Right ventricle myocardium superior (tissue), 1 donor: ENCODE data around the gene PDZK1. TPM values are rescaled to one million over a fixed set of nuclear protein-coding genes. Genes with fewer than 3 reads are reported as not detected.
A peak's percentile ranks its signal among the peaks of the same experiment; 100 is the strongest.
"Not testable (repeated sequence)": the region's sequence is repeated elsewhere in the genome, so short reads cannot be mapped to it uniquely, and the experiment has no call there.

Source experiments
- ATAC-seq: fragments of 200-7000 bp; cut with Tn5 transposase; one replicate; pipeline ENCODE4 v1.9.1; 2020; ENCODE audit warnings: mild to moderate bottlenecking; ENCODE audit not compliant: poor library complexity
- DNase-seq: peaks from one replicate; pipeline ENCODE4 v3.0.0-alpha.2; 2020
- intact Hi-C: fragments of 100-400 bp; cut with DNase I; formaldehyde crosslinking; loops from one replicate; pipeline ENCODE4 v1.11.2; 2022
- total RNA-seq: library from RNA; stranded (reverse); fragmentation: NEBNext Ultra II Directional; extraction: Animal tissue kit (Norgen Biotek cat#: 25700); gene quantifications from one replicate; pipeline ENCODE4 v1.2.1, GENCODE V29; 2021
- donor health status: DM: no; HTN: yes; CAD: no; lungs with severe emphysema.

PDZK1 gene
- total RNA-seq, 1 donor from 2014 or later, result not detected

DNA sequence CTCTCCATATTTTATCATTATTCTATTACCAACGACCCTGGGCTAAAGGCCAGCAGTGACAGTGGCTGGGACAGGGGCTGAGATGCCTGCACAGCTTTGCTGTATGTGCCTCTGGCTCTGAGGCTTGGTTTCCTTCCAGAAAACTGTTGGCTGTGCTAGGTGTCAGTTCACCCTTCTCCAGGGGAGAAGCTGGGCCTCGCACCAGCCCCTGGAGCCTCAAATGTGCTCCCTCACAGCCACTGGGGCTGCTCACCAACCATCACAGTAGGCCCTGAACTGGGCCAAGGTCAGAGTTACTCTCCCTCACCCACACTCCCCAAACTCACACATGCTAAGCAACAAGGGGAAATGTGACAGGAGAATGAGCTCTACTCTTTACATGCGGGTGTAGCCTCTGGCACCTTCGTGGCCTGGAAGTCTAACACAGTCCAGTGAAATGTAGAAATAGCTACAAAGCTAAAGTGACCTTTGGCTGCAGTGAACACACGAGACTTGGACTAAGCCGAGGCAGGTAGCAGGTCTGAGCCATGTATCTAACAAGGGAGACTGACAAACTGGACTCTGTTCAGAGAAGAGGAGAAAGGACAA, 7.5 kb upstream of the PDZK1 start:
- DNase-seq (peak; percentile 65), ATAC-seq (peak; percentile 96)
- intact Hi-C loops, result no loop called here

DNA sequence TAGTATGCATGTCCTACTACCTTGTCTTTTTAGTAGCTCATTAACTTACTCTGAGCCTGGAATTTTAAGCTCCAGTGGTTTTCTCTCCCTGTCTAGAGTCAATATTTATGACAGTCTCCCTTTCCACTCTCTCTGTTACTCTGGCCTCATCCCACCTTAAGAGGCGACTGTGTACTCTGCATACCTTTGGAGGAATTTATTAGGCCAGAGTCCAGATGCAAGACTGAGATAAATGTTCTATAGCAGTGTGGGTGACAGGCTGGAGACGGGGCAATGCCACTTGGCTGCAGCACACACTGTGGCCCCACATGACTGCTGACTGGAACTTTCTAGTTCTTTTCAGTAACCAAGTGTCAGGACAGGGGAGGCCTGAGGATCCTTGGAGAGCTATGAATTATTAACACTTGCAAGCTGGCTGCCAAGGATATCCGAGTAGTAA, 4.1 kb upstream of the PDZK1 start:
- no peak for ATAC-seq
- intact Hi-C loops, result no loop called here
- no peak for DNase-seq

DNA sequence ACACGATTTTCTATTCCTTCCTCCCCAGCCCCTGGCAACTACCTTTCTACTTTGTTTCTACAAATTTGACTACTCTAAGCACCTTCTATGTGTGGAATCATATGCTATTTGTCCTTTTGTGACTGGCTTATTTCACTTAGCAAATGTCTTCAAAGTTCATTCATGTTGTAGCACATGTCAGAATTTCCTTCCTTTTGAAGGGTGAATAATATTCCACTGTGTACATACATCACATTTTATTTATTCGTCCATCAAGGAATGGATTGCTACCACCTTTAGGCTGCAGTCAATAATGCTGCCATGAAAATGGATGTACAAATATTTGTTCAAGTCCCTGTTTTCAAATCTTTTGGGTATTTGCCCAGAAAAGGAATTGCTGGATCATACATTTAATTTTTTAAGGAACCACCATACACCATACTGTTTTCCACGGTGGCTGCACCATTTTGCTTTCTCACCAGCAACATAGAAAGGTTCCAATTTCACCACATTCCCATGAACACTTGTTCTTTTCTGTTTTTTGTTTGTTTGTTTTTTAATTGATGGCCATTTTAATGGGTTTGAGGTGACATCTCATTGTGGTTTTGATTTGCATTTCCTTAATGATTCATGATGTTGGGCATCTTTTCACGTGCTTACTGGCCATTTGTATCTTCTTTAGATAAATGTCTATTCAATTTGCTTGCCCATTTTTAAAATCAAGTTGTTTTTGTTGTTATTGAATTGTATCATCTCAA, 3.3 kb upstream of the PDZK1 start:
- DNase-seq (no peak), ATAC-seq (no peak)
- intact Hi-C loops, result no loop called here

DNA sequence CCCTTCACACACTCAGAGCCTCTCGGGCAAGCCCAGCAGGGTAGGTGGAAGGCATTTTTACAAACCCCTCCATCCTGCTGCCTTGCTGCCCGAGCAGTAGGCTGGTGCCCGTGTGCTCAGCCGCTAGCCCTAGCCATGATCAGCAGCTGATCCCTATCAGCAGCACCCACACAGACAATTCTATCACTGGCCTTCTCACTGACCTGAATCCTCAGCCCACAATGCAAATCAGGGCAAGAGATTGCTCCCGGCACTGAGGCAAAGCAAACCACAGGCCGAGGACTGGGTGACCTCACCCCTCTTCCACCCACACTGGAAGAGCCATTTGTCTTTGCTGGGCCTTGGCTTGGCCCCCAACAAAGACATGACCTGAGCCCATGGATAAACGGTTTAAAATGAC, 895 bp upstream of the PDZK1 start:
- ATAC-seq, result no peak
- no peak for DNase-seq
- intact Hi-C loops, result no loop called here

DNA sequence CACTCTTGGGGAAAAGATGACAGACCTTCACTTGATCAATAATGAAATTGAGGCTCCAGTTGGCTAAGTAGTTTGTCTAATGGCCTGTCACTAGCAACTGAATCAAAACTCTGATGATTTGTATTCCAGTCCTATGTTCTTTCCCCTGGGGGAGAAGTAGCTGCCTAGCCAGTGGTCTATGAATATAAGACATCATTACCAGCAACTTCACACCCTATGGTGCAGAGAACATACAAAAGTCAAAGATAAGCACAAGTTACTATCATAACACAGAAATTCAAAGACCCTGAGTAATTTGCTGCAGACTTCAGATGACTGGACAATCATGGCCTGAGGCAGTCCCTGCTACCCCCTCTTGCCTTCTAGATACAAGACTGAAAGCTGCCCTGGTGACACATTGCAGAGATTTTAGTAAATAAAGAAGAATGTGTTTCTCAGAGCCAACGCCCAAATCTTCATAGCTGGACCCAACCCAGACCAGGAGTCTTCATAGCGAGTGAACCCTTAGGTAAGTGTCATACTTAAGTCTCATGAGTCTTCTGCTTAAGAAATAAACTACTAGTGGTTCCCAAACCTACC, 993 bp downstream of the PDZK1 start:
- DNase-seq (no peak), ATAC-seq (no peak)
- intact Hi-C loops, result no loop called here

DNA sequence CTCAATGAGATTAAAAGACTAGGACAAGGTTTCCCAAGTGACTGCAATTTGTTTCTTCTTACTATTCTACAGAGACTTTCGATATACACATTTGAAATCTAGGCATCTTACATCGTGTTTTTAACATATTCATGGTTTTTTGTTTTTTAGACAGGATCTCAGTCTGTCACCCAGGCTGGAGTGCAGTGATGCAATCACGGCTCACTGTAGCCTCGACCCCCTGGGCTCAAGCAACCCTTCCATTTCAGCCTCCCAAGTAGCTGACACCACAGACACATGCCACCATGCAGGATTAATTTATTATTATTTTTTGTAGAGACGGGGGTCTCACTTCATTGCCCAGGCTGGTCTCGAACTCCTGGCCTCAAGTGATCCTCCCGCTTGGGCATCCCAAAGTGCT, 1.5 kb downstream of the PDZK1 start:
- no peak for DNase-seq
- no peak for ATAC-seq
- intact Hi-C loops, result no loop called here

DNA sequence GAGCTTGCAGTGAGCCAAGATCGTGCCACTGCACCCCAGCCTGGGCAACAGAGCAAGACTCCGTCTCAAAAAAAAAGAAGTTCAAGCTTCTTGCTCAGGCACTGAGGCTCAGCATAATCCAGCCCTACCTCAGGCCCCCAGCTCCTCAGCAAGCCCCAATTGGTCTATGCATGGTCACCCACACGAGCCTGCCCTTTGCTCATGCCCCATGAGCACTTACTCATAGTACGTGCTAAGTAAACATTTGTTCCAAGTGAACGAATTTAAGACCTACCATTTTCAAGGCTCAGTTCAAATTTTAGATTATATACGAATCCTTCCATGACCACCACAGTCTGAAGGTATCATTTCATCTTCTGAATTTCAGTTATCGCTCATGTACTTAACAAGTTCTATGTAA, 4.3 kb downstream of the PDZK1 start:
- intact Hi-C loops, result no loop called here
- ATAC-seq, result no peak
- DNase-seq, result no peak

DNA sequence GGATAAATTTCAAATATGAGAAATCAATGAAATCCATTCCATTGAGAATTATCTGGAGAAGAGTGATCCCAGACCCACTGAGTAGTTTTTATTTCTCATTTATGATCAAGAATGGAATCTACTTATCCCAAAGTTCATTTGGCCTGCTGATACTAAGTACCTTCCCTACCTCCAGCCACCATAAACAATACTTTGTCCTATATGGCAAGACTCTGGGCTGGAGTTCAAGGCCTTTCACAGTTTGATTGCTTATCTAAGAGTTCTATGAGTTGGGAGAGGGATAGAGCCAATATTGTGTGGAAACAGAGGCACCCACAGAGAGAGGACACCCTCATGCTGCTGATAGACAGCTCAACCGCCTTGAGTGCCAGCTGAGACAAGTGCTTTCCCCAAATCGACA, 5.1 kb downstream of the PDZK1 start:
- intact Hi-C loops, result no loop called here
- no peak for DNase-seq

DNA sequence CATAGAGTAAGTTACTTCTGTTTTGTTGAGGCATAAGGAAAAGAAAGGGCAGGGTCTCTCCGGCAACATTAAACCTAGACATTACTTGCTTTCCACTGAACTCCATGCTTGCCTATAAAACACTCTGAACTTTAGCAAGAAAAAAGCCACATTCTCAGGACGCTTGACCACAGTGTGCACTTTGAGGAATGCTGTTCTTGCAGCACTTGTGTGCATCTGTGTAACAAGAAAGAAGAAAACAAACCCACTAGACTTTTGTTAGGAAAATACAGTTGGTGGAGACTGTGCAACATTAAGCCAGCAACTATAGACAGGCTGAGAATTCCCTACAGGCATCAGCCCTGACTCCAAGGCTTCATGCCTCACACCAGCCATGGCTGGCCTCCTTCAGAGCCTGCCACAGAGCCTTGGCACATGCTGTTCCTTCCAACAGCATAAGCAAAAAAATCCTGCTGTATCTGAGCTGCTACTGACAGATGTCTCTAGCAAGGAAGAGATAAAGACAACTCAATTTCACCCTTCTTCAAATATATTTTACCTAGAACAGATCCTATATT, 5.8 kb downstream of the PDZK1 start:
- ATAC-seq (no peak), DNase-seq (no peak)
- intact Hi-C loops, result no loop called here

More for the DNA sequence above, 5.1 kb downstream of the PDZK1 start:
- ATAC-seq, result no peak

DNA sequence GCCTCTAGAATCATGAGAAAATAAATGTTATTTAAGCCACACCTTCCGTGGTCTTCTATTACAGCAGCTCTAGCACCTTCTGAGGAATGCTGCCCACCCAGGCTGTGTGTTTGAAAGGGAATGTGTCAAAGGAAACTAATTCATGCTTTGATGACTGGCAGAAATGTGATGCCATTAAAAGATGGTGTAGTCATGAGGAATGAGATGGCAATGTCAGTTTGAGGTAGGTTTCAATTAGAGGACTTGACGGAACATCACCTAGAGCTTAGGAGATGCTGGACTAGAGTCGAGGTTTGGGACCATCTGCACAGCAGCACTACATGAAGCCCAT, 10.6 kb downstream of the PDZK1 start:
- DNase-seq (no peak), ATAC-seq (no peak)
- intact Hi-C loops, result no loop called here

DNA sequence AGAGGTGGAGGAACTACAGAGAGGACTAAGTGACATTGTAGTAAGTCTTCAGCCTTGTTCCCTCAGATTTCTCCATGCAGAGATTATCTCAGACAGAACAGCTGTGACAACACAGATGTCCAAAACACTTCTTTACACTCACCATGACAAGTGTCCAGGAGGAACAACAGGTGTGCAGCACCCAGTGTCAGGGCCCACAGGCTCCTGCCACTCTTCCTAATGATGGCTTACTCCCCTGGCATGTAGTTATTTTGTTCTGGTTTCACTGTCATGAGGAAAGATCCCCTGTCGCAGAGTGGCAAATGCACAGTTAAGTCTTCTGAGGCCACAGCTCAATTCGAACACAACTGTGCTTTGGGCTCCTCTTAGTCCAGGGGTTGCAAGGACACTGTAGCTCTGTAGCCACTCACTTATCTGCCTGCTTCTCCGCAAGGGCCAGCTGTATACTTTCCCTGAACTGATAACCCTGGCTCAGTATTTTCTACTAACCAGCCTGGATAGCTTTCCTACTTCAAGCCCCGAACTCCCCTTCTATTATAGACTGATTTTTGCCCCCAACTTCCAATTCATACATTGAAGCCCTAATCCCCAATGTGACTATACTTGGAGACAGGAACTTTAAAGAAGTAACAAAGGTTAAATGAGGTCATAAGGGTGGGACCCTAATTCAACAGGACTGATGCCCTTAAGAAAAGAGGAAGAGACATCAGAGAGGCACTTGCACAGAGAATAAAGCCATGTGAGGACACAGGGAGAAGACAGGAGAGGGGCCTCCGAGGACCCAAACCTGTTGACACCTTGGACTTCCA, 11.1 kb downstream of the PDZK1 start:
- no peak for ATAC-seq
- intact Hi-C loops, result no loop called here
- DNase-seq, result no peak

DNA sequence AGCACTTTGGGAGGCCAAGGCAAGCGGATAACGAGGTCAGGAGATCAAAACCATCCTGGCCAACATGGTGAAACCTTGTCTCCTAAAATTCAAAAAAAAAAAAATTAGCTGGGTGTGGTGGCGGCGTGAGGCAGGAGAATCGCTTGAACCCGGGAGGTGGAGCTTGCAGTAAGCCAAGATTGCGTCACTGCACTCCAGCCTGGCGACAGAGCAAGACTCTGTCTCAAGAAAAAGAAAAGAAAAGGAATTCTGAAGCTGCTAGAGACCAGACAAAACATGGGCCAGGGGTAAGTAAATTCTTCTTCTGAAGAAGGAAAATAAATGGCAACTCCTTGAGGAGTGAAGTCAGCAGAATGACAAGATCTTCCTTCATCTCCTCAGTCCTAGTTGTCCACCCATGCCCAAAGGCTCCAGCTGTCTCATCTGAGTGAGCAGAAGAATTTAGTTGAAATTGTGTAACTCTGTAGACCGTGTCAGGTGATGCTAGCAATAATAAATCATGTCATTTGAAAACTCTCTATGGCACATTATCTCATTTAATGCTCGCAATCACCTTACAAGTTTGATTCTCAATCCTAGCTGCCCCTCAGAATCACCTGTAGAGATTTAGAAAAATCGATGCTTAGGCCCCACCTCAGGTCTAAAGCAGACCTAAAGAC, 14.3 kb downstream of the PDZK1 start:
- ATAC-seq (no peak), DNase-seq (peak; percentile 24)
- intact Hi-C loops, result no loop called here

DNA sequence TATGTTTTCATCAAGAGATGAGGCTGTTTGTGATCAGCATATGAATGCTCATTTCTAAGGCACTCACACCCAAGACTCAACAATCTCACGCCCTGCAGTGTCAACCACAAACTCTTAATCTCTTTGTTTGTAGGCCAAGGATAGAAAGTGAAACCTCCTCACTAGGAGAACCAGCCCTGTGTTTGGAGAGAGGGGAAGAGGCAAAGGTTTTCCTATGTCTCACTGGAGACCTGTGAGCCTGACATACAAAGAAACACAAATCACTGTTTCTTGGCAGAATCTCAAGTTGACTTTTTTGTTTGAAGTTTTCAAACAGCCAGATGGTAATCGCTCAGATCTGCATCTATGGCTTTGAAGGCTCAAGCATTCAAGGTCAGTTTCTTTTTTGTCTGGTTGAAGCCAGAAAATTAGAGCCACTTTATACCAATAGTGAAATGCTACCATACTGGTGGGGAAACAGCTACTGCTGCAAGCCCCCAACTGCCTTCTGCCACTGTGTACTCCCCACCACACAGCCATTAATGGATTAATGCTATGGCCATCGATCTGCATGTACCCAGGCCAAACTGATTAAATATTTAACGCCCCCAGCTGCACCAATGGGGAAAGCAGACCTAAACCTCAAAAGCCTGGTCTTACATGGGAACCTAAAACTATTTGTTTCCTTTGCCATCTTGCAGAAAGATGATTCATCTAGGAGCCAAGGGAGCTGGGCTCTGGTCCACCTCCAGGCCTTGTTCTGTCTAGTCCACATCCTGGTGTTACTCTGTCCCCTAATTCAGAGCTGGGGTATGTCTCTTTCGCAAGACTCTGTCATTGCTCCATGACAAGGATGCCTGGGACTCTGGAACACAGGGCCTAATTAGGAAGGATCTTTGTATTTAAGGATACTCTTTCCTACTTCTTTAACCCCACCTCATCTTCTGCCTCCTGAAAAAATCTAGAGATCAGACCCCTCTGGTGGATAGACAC, 16.3 kb downstream of the PDZK1 start:
- intact Hi-C loops, result no loop called here
- no peak for DNase-seq
- no peak for ATAC-seq

DNA sequence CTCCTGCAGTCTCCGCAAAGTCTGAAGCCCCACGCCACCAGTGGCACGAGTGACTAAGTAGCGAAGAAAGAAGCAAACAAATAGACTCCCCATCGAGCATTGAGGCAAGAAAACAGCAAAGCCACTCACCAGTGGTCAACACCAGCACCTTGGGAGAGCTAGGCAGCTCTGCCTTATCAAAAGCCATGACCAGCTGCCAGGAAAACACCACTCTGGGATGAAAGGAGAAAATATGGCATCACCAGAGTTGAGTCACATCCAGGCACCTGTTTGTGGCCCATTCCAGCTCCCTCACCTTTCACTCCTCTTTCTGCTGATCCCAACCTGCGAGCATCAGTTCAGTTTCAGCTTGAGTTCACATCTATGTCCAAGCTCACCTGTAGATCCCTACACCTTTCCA, 17.2 kb downstream of the PDZK1 start:
- ATAC-seq (no peak), DNase-seq (no peak)
- intact Hi-C loops, result no loop called here

DNA sequence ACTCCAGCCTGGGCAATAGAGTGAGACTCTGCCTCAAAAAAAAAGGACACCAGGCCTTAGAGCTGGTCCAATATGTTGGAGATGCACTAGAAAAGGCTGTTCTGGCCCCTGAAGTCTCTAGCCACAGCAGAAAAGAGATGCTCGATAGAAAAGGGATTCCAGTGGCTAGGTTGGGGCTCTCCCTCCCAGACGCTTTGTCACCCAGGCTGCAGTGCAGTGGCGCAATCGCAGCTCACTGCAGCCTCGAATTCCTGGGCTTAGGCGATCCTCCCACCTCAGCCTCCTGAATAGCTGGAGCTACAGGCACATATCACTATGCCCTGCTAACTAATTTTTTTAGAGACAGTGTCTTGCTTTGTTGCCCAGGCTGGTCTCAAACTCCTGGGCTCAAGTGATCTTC, 18.2 kb downstream of the PDZK1 start:
- DNase-seq, result no peak
- ATAC-seq, result no peak
- intact Hi-C loops, result no loop called here

DNA sequence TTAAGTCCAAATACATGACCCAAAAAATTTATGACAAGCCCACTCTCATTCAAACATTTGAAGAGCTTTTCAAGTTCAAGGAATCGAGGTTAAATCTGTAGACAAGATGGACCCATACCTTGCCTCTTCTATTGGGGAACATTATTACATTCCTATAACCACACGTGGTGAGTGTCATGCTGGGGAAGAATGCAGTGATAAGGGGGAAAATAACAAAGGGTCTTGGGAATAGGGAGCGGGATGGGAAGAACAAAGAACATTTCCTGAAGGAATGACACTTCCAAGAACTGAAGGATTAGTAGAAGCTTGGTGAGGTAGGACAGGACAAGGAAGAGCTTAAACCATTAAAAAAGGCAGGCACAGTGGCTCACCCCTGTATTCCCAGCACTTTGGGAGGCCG, 18.8 kb downstream of the PDZK1 start:
- intact Hi-C loops, result no loop called here
- DNase-seq (no peak), ATAC-seq (no peak)

DNA sequence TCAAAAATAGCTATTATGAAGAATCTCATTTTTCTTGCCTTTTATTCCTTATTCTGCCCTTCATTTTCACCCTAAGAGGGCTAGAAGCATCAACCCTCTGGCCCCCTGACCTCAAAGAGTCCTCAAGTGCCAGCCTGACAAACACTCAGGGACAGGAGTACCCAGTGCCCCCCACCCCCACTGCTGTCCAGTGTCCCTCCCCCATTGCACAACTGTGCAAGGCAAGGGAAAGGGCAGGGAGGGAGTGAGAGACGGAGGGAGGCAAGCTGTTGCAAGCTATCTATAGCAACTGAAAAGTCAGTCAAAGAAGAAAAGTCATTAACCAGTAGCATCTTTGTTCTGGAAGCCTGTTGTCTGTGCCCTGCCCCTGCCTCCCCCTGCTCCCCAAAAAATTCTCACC, 21.1 kb downstream of the PDZK1 start:
- ATAC-seq, DNase-seq, intact Hi-C loops: not testable (repeated sequence)

DNA sequence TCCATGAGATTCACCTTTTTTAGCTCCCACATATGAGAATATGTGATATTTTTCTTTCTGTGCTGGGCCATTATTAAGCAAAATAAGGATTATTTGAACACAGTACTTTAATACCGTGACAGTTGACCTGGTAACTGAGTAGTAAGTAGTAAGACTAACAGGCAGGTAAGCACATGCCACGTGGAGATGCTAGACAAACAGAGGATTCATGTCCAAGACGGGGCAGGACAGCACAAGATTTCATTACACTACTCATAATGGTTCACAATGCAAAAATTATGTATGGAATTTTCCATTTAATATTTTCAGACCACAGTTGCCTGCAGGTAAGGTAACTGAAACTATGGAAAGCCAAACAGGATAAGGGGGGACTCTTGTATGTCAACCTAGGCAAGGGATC, 22.3 kb downstream of the PDZK1 start:
- ATAC-seq, DNase-seq, intact Hi-C loops: not testable (repeated sequence)
